ENCODE results near the gene PDYN.

Gene PDYN

GRCh38 chr20:1942486-1943274 lies 51.2 kb downstream of the PDYN start:
- H3K4me1 Mint-ChIP-seq (ENCODE audit: low read depth in 2 of 2): no peaks in the 10 kb centered on the region
- H3K9me3 Mint-ChIP-seq: no peaks in the 10 kb centered on the region
- peaks cover 3% of the 10 kb centered on the region for H3K36me3 Mint-ChIP-seq (ENCODE audit: insufficient read depth)
- H3K27me3 Mint-ChIP-seq: peaks cover 53 to 94% of the 10 kb centered on the region in 2 donors
- DNase-seq: no peak
- ATAC-seq (replicated peaks): no peak
- no peak overlapping the region for H3K27ac Mint-ChIP-seq
- no peak overlapping the region for H3K4me3 Mint-ChIP-seq

DNA sequence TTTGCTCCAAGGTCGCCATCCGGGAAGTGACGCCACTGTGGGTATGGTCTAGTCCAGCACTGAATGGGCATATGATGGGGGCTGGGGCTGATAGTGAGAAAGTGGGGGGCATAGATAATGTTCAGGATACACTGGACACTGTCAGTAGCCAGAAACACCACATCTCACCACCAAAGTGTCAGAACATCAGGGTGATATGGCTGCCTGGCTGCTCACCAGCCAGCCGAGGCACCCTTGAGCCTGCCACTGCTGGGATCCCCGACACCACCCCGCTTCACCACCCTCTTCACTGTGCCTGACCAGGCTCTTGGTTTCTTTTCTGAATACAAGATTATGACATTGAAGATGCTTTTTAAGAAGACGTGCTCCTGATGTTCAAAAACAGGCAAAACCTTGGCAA lies 51.8 kb downstream of the PDYN start:
- Mint-ChIP-seq H3K27me3 (peaks cover 51 to 90% of the 10 kb centered on the region in 2 donors), H3K27ac (no peak overlapping the region), H3K4me3 (no peak overlapping the region), H3K4me1 (ENCODE audit: low read depth in 2 of 2) (no peaks in the 10 kb centered on the region), H3K36me3 (ENCODE audit: insufficient read depth) (peaks cover 3% of the 10 kb centered on the region), H3K9me3 (no peaks in the 10 kb centered on the region)
- no peak for DNase-seq
- no peak for ATAC-seq (replicated peaks)

- no peak for ATAC-seq (replicated peaks)
Measured at GRCh38 chr20:1941226-1941625, 52.6 kb downstream of the PDYN start.

GRCh38 chr20:1940581-1940980 lies 53.3 kb downstream of the PDYN start:
- ATAC-seq (replicated peaks) (no peak), DNase-seq (no peak)
- peaks cover 3% of the 10 kb centered on the region for H3K36me3 Mint-ChIP-seq (ENCODE audit: insufficient read depth)
- H3K9me3 Mint-ChIP-seq: no peaks in the 10 kb centered on the region
- no peak overlapping the region for H3K4me3 Mint-ChIP-seq
- peaks cover 57 to 84% of the 10 kb centered on the region in 2 donors for H3K27me3 Mint-ChIP-seq
- H3K4me1 Mint-ChIP-seq (ENCODE audit: low read depth in 2 of 2): no peaks in the 10 kb centered on the region
- no peak overlapping the region for H3K27ac Mint-ChIP-seq

More at GRCh38 chr20:1941226-1941625, 52.6 kb downstream of the PDYN start:
- Mint-ChIP-seq H3K36me3 (ENCODE audit: insufficient read depth) (peaks cover 3% of the 10 kb centered on the region), H3K27me3 (peaks cover 53 to 86% of the 10 kb centered on the region in 2 donors), H3K27ac (no peak overlapping the region), H3K9me3 (no peaks in the 10 kb centered on the region), H3K4me1 (ENCODE audit: low read depth in 2 of 2) (no peaks in the 10 kb centered on the region), H3K4me3 (no peak overlapping the region)
- DNase-seq: no peak

GRCh38 chr20:1939270-1939595 lies 54.6 kb downstream of the PDYN start:
- no peak overlapping the region for H3K4me3 Mint-ChIP-seq
- DNase-seq: no peak
- H3K27me3 Mint-ChIP-seq: peaks cover 58 to 84% of the 10 kb centered on the region in 2 donors
- ATAC-seq (replicated peaks): no peak
- H3K4me1 Mint-ChIP-seq (ENCODE audit: low read depth in 2 of 2): no peaks in the 10 kb centered on the region
- no peak overlapping the region for H3K27ac Mint-ChIP-seq
- peaks cover 3% of the 10 kb centered on the region for H3K36me3 Mint-ChIP-seq (ENCODE audit: insufficient read depth)
- no peaks in the 10 kb centered on the region for H3K9me3 Mint-ChIP-seq

DNA sequence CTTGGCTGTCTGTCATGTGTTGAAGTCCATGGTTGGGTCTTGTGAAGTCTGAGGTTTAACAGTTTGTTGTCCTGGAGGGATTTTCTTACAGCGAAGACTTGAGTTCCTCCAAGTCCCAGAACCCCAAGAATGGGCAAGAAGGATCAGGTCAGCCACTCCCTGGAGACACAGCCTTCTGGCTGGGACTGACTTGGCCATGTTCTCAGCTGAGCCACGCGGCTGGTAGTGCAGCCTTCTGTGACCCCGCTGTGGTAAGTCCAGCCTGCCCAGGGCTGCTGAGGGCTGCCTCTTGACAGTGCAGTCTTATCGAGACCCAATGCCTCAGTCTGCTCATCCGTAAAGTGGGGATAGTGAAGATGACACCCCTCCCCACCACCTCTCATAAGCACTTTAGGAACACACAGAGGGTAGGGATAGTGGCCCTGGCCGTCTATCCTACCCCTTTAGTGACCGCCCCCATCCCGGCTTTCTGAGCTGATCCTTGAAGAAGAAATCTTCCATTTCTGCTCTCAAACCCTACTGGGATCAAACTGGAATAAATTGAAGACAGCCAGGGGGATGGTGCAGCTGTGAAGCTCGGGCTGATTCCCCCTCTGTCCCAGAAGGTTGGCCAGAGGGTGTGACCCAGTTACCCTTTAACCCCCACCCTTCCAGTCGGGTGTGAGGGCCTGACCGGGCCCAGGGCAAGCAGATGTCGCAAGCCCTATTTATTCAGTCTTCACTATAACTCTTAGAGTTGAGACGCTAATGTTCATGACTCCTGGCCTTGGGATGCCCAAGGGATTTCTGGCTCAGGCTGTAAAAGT lies 55.2 kb downstream of the PDYN start:
- Mint-ChIP-seq H3K27ac (no peak overlapping the region), H3K4me1 (ENCODE audit: low read depth in 2 of 2) (no peaks in the 10 kb centered on the region), H3K27me3 (peaks cover 60 to 83% of the 10 kb centered on the region in 2 donors), H3K36me3 (ENCODE audit: insufficient read depth) (peaks cover 3% of the 10 kb centered on the region), H3K9me3 (no peaks in the 10 kb centered on the region), H3K4me3 (no peak overlapping the region)
- no peak for DNase-seq
- no peak for ATAC-seq (replicated peaks)

GRCh38 chr20:1937316-1937976 lies 56.4 kb downstream of the PDYN start:
- ATAC-seq (replicated peaks) (no peak), DNase-seq (no peak)
- Mint-ChIP-seq H3K9me3 (no peaks in the 10 kb centered on the region), H3K27ac (no peak overlapping the region), H3K4me1 (ENCODE audit: low read depth in 2 of 2) (no peaks in the 10 kb centered on the region), H3K4me3 (no peak overlapping the region), H3K27me3 (peaks cover 58 to 81% of the 10 kb centered on the region in 2 donors), H3K36me3 (ENCODE audit: insufficient read depth) (peaks cover 3% of the 10 kb centered on the region)

GRCh38 chr20:1935696-1936366 lies 58.0 kb downstream of the PDYN start:
- ATAC-seq (replicated peaks): no peak
- Mint-ChIP-seq H3K4me3 (no peak overlapping the region), H3K9me3 (no peaks in the 10 kb centered on the region), H3K27me3 (peaks cover 65 to 81% of the 10 kb centered on the region in 2 donors), H3K4me1 (ENCODE audit: low read depth in 2 of 2) (no peaks in the 10 kb centered on the region), H3K36me3 (ENCODE audit: insufficient read depth) (peaks cover 3% of the 10 kb centered on the region), H3K27ac (no peak overlapping the region)
- no peak for DNase-seq

- Mint-ChIP-seq H3K4me1 (ENCODE audit: low read depth in 2 of 2) (no peaks in the 10 kb centered on the region), H3K9me3 (no peaks in the 10 kb centered on the region), H3K36me3 (ENCODE audit: insufficient read depth) (peaks cover under 1% of the 10 kb centered on the region), H3K27ac (no peak overlapping the region), H3K4me3 (no peak overlapping the region), H3K27me3 (peaks cover 71 to 81% of the 10 kb centered on the region in 2 donors)
- ATAC-seq (replicated peaks) (no peak), DNase-seq (no peak)
Measured at GRCh38 chr20:1934721-1935573, 58.9 kb downstream of the PDYN start.

DNA sequence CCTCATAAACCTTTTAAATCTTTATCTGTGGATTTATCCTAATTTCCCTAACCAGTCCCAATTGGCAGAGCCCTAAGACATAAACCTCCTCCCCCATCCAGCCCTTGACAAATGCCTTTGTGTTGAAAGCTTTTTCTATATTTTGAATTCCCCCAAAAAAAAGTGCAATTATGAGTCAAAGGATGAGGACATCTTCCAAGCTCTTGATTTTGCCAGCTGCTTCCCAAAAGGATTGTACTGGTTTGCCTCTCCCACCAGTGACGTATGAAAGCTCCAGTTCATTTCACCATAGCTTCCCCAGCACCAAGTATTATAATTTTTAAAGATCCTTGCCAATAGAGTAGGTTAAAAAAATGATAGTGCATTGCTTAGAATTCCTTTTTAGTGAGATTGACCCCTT lies 59.7 kb downstream of the PDYN start:
- no peak for DNase-seq
- Mint-ChIP-seq H3K4me3 (no peak overlapping the region), H3K27ac (no peak overlapping the region), H3K27me3 (peaks cover 77 to 86% of the 10 kb centered on the region in 2 donors), H3K36me3 (ENCODE audit: insufficient read depth) (no peaks in the 10 kb centered on the region), H3K4me1 (ENCODE audit: low read depth in 2 of 2) (no peaks in the 10 kb centered on the region), H3K9me3 (no peaks in the 10 kb centered on the region)
- no peak for ATAC-seq (replicated peaks)

- no peak overlapping the region for H3K4me3 Mint-ChIP-seq
- H3K36me3 Mint-ChIP-seq (ENCODE audit: insufficient read depth): no peaks in the 10 kb centered on the region
- H3K27me3 Mint-ChIP-seq: peaks cover 82 to 86% of the 10 kb centered on the region in 2 donors
- ATAC-seq (replicated peaks): no peak
- no peaks in the 10 kb centered on the region for H3K9me3 Mint-ChIP-seq
- no peak for DNase-seq
- no peak overlapping the region for H3K27ac Mint-ChIP-seq
- no peaks in the 10 kb centered on the region for H3K4me1 Mint-ChIP-seq (ENCODE audit: low read depth in 2 of 2)
Measured at GRCh38 chr20:1933465-1933870, 60.4 kb downstream of the PDYN start.

GRCh38 chr20:1932971-1933370 lies 60.9 kb downstream of the PDYN start:
- Mint-ChIP-seq H3K9me3 (no peaks in the 10 kb centered on the region), H3K4me1 (ENCODE audit: low read depth in 2 of 2) (no peaks in the 10 kb centered on the region), H3K4me3 (no peak overlapping the region), H3K36me3 (ENCODE audit: insufficient read depth) (no peaks in the 10 kb centered on the region), H3K27ac (no peak overlapping the region), H3K27me3 (peaks cover 82 to 86% of the 10 kb centered on the region in 2 donors)
- DNase-seq (no peak), ATAC-seq (replicated peaks) (no peak)
